Lung (tissue), 12 donors: Measurements from ENCODE around the gene ZNF778. TPM values are rescaled to one million over a fixed set of nuclear protein-coding genes. Genes with fewer than 3 reads are reported as not detected.
"Not testable (repeated sequence)": the region's sequence is repeated elsewhere in the genome, so short reads cannot be mapped to it uniquely, and the experiment has no call there.

Source experiments
- ATAC-seq: fragments of 200-7000 bp; cut with Tn5 transposase; one replicate; pipeline ENCODE4 v1.9.1; 2020; ENCODE audit warnings: moderate number of reproducible peaks; ENCODE audit not compliant: insufficient read depth, low FRiP score
- DNase-seq, 3 donors: peaks; one replicate each; pipeline ENCODE4 v3.0.0-alpha.2; 2013 to 2017
- H3K27ac ChIP-seq, 2 donors: one replicate each; pipeline ENCODE4 v1.5.1; 2013; ENCODE audit warnings: mild to moderate bottlenecking in 2 of 2, moderate library complexity in 2 of 2, control low read depth in 1 of 2, inconsistent platforms in 1 of 2, low read depth in 1 of 2, low read length in 1 of 2
- H3K27me3 ChIP-seq, 3 donors: one replicate each; pipeline ENCODE4 v1.5.1; 2013; ENCODE audit warnings: low read length in 2 of 3; ENCODE audit not compliant: control insufficient read depth in 3 of 3, insufficient read depth in 3 of 3
- H3K36me3 ChIP-seq, 4 donors: one replicate each; pipeline ENCODE4 v1.5.1; 2013; ENCODE audit warnings: low read length in 4 of 4, mild to moderate bottlenecking in 1 of 4, moderate library complexity in 1 of 4; ENCODE audit not compliant: control insufficient read depth in 4 of 4, insufficient read depth in 4 of 4
- H3K4me1 ChIP-seq, 5 donors: one replicate each; pipeline ENCODE4 v1.5.1; 2013; ENCODE audit warnings: low read length in 5 of 5, mild to moderate bottlenecking in 2 of 5, moderate library complexity in 1 of 5; ENCODE audit not compliant: control insufficient read depth in 5 of 5, insufficient read depth in 5 of 5
- H3K4me3 ChIP-seq: one replicate; pipeline ENCODE4 v1.5.1; 2013; ENCODE audit warnings: mild to moderate bottlenecking, control low read depth, moderate library complexity
- H3K9ac ChIP-seq, 2 donors: one replicate each; pipeline ENCODE4 v1.5.1; 2013; ENCODE audit warnings: low read length in 2 of 2, control low read depth in 1 of 2; ENCODE audit not compliant: insufficient read depth in 1 of 2
- H3K9me3 ChIP-seq, 4 donors: one replicate each; pipeline ENCODE4 v1.5.1; 2013; ENCODE audit warnings: low read length in 3 of 4, mild to moderate bottlenecking in 1 of 4, moderate library complexity in 1 of 4; ENCODE audit not compliant: control insufficient read depth in 4 of 4, insufficient read depth in 3 of 4
- CTCF ChIP-seq: IDR thresholded peaks from 2 replicates; pipeline ENCODE4 v1.5.1; 2012; ENCODE audit warnings: mild to moderate bottlenecking; ENCODE audit errors: control extremely low read depth, extremely low read depth
- WGBS, 2 donors: extraction: QIAGEN DNeasy Blood & Tissue Kit; methylation state at CpG; one replicate each; pipeline ENCODE4 v1.1.7; 2013; 5-methylcytosine and 5-hydroxymethylcytosine counted together
- polyA plus RNA-seq, 2 donors: library from polyadenylated mRNA; stranded (reverse); fragments of 200-250 nt; gene quantifications; one replicate each; pipeline ENCODE4 v1.2.1, GENCODE V29; 2013
- total RNA-seq, 2 donors: library from RNA; depleted of rRNA in 1 of 2; stranded (reverse); fragments of >200 nt in 1 of 2; gene quantifications; one replicate each; pipeline ENCODE4 v1.2.1, GENCODE V29; 2014 to 2021
- donor health status: control.
- donor health status: control.
- donor health status: Bipolar disorder and iron deficiency.
- donor health status: healthy.
- donor health status: DM: yes; HTN: yes; CAD: no.

The ZNF778 gene
- total and polyA plus RNA-seq, 4 donors: 2.4 to 13.9 (median 4.6) TPM

GRCh38 chr16:89246383-89246902, 28.9 kb downstream of the ZNF778 start:
- Histone ChIP-seq H3K27me3 (peaks cover 0 to 5% (median 0%) of the 10 kb centered on the region in 3 donors), H3K9ac (no peak overlapping the region), H3K4me1 (peaks cover 0 to 8% (median 0%) of the 10 kb centered on the region in 5 donors), H3K36me3 (no peaks in the 10 kb centered on the region), H3K27ac (peak overlapping the region in 1 of 2 donors; percentile 82), H3K9me3 (peaks cover 0 to 2% (median 1%) of the 10 kb centered on the region in 4 donors), H3K4me3 (no peak overlapping the region)
- WGBS, 2 donors: 41 to 59% methylated on average over 13 of the region's 13 CpGs
- TF ChIP-seq CTCF: no peak
- no peak for DNase-seq
- ATAC-seq: no peak

GRCh38 chr16:89246903-89247733, 29.6 kb downstream of the ZNF778 start:
- peaks cover 0 to 2% (median 1%) of the 10 kb centered on the region in 4 donors for H3K9me3 ChIP-seq
- peak overlapping the region in 1 of 2 donors; percentile 82 for H3K27ac ChIP-seq
- H3K27me3 ChIP-seq: peaks cover 0 to 5% (median 0%) of the 10 kb centered on the region in 3 donors
- TF ChIP-seq CTCF: no peak
- peak overlapping the region; percentile 14 for H3K4me3 ChIP-seq
- H3K9ac ChIP-seq: no peak overlapping the region
- peak; percentile 93 for ATAC-seq
- DNase-seq: peak; percentile 59 to 89 (median 65)
- 4% methylated on average over 68 to 78 of the region's 78 CpGs for WGBS, 2 donors
- H3K4me1 ChIP-seq: peaks cover 0 to 8% (median 0%) of the 10 kb centered on the region in 5 donors
- H3K36me3 ChIP-seq: no peaks in the 10 kb centered on the region

- 2 to 3% methylated on average over 35 to 45 of the region's 45 CpGs for WGBS, 2 donors
- not testable (repeated sequence) for H3K9ac ChIP-seq, ATAC-seq
Observed at GRCh38 chr16:89247734-89248075, 30.2 kb downstream of the ZNF778 start.

GRCh38 chr16:89248196-89248982, 30.9 kb downstream of the ZNF778 start:
- ATAC-seq (no peak), DNase-seq (no peak)
- WGBS, 2 donors: 56 to 61% methylated on average over 69 of the region's 69 CpGs

More at GRCh38 chr16:89247734-89248075, 30.2 kb downstream of the ZNF778 start:
- H3K9me3 ChIP-seq, H3K4me3 ChIP-seq, H3K27ac ChIP-seq, DNase-seq, H3K27me3 ChIP-seq, H3K4me1 ChIP-seq, H3K36me3 ChIP-seq: not testable (repeated sequence)

More at GRCh38 chr16:89248196-89248982, 30.9 kb downstream of the ZNF778 start:
- H3K9me3 ChIP-seq: peaks cover 0 to 2% (median 1%) of the 10 kb centered on the region in 4 donors
- H3K27ac ChIP-seq: no peak overlapping the region
- no peak overlapping the region for H3K9ac ChIP-seq
- H3K4me3 ChIP-seq: no peak overlapping the region
- H3K4me1 ChIP-seq: peaks cover 0 to 5% (median 0%) of the 10 kb centered on the region in 5 donors
- no peaks in the 10 kb centered on the region for H3K36me3 ChIP-seq
- no peak for TF ChIP-seq CTCF
- peaks cover 0 to 5% (median 0%) of the 10 kb centered on the region in 3 donors for H3K27me3 ChIP-seq
